ENCODE data around the gene LPP.

LPP gene

DNA sequence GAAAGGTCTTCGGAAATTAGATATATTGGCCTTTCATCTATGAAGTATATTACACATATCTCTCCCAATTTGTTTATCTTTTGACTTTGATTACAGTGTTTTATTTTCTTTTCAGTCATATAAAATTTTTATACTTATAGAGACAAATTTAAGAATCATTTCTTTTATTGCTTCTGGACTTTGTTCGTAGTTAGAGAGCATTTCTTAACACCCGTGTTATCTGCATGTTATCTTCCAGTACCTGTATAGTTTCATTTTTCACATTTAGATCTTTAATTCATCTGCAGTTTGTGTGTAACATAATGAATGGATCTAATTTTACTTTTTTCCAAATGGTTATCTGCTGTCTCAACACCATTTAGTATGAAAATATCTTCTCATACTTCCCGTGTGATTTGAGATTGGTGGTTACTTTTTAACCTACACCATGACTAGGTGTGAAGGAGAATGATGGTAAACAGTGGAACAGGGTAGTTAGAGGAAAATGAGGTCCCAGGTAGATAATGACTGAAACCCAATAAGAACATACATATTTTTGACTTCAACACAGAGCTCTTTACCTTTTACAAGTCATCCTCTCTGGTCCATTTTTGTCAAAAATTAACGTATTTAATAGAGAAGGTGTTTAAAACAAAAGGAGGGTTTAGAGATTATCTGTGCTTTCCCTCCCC, 99.3 kb downstream of the LPP start:
- no peak for DNase-seq (ENCODE audit: low spot score)

DNA sequence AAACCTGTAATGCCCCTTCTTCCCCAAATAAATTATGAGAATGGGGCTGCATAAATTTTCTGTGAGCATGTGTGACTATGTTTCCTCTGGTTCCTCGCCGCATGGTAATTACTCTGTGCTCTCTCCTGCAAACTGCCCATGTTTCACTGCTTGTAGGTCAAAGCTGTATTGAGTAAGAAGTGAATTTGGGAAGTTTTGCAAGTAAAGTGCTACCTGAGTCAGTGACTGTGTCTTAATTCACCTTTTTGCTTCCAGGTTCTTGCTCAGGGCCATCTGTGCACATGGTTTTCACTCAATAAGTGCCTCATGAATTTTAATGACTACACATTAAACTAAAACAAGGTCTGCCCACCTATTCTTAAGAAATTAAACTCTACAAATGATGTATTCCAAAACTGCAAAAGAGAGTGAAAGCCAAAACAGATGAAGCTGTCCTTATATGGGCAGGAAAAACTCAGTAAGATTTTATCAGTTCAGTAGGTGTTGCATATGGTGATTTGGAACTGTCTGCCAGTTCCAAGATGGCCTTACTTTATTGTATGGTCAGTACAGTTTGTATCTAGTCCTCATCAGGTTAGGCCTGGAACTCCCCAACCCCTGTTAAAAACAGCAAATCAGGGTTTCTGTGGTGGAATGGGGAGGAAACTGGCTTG, 100.0 kb downstream of the LPP start:
- DNase-seq (ENCODE audit: low spot score), result no peak

DNA sequence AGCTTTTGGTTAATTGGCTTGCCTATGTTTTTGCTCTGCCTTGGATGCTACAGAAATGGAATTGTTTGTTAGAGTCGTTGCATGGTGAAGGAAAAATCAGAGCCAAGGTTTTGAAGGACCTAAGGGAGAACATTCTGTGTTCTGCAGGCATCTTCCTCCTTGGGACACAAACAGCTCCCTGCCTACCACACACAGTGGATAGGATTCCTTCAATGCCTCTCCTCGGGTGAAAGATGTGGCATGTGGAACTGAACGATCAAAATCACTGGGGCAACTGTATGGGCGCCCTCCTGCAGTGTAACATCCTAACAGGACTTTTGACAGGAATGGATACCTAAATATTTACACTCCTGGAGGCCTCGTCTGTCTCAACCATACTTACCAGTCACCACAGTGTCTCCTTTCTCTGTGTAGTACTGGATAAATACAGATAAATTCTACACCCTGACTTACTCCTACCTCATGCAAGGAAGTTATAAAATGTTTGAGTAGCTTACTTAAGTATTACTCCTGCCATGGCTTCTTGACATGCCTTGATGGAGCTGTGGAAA, 100.6 kb downstream of the LPP start:
- DNase-seq (ENCODE audit: low spot score), result no peak

DNA sequence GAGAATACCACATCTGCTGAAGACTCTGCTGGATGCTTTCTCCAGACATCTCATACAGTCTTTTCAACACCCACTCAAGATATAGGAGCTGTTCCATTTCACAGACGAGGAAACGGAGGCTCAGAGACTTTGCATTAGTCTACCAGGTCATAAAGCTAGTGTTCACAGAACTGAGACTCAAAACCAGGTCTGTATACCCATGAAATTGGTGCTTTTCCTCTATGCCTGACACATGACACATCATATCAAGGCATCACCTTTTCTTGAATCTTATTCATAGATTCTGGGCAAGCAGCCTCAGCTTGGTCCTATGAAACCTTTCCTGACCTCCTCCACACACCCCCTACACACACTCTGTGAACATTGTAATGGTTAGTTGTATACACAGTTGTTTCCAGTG, 101.2 kb downstream of the LPP start:
- no peak for DNase-seq (ENCODE audit: low spot score)

DNA sequence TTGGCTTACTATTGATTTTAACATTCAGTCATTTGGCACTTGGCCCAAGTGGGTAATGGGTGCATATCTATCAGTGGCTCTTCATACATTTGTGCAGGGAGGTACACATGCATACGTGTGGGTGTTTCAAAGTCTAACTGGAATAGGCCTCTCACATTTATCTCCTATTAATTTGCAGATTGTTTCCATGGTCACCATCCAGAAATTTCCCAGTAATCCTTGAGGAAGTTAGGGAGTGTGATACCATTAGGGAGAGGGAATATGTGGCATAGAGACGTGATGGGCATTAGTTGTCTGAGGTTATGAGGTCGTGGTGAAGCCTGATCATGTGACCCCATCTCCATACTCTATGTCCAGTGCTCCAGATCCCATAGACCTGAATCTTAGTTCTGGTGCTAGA, 102.8 kb downstream of the LPP start:
- DNase-seq (ENCODE audit: low spot score), result no peak

DNA sequence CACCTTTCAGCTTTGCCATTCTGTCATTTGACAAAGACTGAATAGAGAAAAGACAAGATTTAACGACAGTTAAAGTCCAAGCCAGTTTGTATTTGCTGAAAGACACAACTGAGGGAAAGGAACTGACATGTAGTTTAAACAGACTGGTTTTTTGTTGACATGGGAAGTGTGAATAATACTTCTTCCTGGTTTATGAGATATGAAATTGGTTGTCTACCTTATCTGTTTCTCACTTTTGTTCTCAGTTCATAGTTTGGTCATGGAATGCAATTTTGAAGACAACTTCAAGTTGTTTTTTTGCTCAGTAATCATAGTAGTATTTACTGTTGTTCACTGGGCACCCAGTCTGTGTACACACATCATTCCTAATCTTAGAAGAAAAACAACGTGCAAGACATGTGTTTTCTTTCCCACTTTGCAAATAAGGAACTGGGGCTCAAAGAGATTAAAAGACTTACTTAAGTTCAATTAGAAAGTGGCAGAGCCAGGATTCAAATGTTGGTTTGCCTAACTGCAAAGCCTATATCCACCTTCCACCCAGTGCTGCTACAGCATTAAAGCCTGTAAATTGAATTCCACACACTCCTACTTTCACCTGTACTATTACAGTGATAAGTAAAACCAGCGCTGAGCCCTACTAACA, 103.5 kb downstream of the LPP start:
- DNase-seq (ENCODE audit: low spot score), result no peak

DNA sequence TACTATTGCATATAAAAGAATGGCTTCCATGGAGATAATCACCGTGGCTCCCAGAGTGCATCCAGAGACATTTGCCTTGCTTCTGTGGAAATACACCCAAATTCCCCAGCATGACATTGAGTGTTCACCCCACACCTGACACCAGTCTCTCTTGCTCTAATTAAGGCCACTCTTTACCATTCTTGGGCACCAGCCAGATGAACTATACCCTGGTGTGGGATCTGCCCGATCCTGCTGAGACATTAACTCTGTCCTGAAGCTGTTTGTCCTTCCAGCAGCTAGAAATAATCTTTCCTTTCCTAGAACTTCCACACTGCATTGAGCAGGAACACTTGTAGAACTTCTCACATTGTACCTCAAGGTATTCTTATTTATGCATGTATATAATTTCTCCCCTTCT, 105.2 kb downstream of the LPP start:
- no peak for DNase-seq (ENCODE audit: low spot score)

DNA sequence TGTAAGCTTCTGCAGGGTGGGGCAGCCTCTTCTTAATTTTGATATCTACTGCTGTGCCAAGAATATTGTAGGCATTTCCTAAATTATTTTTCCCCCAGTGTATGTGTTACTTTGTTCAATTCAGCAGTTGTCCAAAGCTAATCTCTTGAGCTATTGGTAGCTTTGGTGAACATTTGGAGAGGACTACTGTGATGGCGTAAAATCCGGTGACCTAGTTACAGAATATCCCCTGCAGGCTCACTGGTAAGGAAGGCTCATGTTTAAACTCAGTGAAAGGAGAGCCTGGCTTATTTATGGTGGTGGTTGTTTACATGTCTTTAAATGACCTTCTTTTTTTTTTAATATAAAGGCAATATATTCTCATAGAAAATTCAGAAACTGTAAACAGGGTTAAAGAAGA, 105.6 kb downstream of the LPP start:
- no peak for DNase-seq (ENCODE audit: low spot score)

DNA sequence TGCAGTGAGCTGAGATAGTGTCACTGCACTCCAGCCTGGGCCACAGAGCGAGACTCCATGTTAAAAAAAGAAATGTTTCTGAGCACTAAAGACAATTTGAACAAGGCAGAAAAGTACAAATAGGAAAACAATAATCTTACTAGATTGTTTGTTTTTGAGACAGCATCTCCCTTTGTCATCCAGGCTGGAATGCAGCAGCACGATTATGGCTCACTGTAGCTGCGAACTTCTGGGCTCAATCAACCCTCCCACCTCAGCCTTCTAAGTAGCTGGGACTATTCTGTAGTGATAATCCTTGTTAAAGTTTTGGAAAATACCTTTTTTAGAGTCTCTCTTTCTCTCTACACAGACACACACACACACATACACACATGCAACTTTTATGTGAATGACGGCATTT, 107.1 kb downstream of the LPP start:
- DNase-seq (ENCODE audit: low spot score), result no peak

DNA sequence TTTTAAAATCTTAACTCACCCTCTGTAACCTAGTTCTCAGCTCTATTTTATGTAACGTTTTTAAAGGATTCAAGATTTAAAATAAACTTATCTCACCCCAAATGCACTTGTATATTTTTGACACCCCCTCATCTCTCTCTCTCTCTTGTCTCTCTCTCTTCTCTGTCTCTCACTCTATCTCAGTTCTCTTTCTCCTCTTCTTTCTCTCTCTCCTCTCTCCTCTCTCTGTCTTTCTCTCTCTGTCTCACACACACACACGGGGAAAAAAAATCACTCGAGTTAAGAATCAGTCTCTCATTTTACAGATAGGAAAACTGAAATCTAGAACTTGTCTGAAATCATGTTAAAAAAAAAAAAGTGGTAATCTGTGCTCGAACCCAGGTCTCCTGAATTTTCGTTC, 108.5 kb downstream of the LPP start:
- DNase-seq (ENCODE audit: low spot score), result no peak

DNA sequence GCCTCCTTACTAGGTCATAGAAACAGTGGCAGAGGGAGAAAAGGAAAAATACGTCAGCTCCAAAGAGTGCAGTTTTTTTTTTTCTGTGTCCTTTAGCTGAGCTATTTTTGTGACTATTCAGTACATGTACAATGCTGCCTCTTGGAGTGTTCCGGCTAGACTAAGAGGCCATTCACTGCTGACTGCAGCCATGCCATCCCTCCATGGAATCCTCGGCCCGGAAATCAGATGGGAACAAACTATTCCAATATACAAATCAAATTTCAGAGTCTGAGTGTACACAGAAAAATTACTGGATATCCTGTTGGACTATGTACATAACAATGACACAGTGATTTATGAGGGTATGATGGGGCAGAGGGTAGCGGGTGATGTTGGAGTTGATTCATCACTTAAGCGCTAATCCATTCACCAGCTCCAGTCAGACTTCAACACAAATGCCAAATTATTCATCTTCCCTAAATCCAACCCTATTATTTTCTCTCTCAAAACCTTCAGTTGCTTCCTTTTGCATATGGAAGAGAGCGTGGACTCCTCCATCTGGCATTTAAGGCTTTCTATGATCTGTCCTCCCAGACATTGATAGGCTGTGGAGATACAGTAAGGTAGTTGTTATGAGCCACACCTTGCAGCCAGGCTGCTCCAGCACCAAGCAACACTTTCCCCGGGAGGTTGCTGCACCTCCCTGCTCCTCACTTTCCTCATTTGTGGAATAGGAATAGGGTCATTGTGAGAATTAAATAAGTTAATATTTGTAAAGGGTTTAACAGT, 109.1 kb downstream of the LPP start:
- DNase-seq (ENCODE audit: low spot score), result no peak

DNA sequence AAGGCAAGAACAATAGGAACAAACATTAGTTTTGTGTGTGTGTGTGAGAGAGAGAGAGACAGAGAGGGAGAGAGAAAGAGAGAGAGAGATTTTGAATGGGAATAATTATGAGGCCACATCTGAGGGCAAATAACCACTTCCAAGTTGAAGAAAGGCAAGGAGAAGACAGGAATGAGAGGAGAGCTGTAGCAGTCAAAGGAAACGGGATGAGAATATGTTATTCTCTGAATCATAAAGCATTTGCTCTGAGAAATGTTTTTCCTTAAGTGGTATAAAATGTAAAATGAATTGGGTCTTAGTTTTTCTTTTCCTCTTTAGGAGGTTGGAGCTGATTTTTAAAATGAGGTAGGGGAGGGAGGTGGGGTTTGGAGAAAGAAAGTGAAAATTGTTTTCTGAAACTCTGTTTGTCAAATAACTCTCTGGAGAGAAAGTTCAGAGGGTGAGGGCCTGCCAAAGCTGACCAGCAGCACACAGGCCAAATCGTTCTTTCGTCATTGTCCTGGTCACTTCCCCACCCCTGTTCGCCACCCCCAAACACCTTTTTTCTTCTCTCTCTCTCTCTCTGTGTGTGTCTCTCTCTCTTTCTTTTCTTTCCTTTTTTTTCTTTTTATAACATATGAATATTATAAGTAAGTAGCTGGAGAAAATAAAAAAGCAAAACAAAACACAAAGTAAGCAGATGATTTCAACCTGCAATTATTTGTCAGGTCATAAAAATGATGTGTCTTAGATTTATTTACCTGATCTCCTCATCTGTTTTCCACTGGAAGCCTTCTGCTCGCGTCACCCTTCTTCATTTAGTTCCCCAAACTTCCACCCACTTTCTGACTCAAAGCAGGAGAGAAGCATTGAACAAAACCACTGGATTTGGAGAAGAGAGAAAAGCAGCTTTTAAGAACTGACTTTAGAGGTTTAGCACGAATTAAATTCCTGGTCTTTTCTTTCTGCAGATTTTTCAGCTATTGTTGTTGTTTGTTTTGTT, 110.6 kb downstream of the LPP start:
- DNase-seq (ENCODE audit: low spot score), result no peak

DNA sequence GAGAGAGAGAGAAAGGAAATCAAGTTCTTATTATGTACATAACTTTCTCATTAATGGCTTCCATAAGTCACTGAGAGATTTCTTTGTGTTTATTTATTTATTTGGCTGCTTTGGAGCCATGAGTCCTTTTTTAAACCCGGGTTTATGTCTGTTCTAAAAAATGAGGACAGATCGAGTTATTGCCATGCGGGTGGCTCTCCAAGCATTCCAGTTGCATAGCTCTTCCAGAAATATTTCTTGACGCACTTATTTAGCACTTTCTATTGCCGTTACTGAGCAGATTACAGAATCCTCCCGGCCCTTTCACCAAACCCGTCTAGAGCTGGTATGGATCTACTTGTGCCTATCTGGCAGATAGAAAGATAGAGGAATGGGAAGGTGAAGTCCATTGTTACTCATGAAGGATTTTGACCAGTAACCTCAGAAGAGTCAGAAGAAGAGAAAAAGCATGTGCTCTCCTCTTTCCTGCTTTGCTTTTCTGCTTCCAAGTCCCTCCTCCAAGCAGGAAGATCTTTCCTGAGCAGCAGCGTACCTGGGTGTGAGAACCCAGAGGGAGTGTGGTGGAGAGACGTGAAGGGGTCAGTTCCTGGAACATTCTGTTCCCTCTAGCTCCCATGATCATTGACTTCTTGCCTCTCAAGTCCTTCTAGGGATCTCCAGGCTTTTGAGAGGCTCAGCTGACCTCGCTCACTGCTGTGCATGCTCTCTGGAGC, 112.8 kb downstream of the LPP start:
- DNase-seq (ENCODE audit: low spot score), result peak; percentile 54

DNA sequence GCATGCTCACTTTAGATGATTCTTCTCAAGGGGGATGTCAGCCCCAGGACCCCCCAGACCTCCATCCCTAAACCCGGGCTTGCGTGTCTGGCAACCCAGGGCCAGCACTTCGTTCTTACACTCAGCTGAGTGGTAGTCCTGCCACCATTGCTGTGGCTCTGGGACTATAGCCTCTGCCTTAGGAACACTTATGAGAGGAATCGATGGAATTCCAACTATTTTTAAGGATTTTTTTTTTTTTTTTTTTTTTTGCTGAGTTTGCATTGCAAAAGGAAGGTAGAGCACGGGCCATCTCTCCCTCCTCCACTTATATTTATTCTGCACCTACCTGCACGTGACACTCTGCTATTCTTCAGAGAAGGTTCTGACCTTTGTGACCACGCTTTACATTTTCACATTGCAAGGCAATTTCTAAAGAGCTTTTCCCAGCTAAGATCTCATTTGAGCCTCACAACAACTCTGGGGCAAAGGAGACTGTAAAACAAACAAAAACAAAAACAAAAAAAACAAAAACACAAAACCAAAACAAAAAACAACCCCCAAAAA, 113.9 kb downstream of the LPP start:
- no peak for DNase-seq (ENCODE audit: low spot score)

DNA sequence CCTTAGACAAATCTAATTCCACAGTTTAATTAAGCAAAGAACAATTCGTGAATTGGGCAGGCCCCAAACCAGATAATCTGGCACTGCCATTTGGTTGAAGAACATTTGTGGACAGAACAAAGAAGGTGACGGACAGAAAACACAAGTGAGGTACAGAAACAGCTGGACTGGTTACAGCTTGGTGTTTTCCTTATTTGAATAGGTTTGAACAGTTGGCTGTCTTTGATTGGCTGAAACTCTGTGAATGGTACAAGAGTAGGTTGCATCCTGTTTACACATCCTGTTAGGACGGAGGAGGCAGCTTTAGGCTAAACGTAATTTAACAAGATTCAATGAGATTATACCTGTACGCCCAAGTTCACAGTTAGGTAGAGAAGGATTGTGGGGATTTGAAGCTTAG, 114.4 kb downstream of the LPP start:
- no peak for DNase-seq (ENCODE audit: low spot score)

DNA sequence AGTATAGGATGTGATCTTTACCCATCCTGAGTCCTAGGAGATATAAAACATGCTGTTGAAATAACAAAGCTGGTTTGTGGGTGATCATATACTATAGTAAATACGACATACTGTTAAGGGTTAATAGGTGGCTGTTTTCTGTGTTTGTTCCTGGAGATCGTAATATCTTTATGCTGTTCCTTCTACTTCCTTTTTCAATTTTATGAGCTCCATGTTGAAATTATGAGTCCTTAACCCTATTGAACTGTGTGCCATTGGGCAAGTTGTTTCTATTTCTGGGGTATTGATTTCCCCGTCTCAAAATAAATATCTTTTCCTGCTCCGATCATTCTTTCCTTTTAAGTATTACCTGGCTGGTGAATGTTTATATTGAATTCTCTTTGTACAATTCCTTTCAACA, 115.1 kb downstream of the LPP start:
- no peak for DNase-seq (ENCODE audit: low spot score)

DNA sequence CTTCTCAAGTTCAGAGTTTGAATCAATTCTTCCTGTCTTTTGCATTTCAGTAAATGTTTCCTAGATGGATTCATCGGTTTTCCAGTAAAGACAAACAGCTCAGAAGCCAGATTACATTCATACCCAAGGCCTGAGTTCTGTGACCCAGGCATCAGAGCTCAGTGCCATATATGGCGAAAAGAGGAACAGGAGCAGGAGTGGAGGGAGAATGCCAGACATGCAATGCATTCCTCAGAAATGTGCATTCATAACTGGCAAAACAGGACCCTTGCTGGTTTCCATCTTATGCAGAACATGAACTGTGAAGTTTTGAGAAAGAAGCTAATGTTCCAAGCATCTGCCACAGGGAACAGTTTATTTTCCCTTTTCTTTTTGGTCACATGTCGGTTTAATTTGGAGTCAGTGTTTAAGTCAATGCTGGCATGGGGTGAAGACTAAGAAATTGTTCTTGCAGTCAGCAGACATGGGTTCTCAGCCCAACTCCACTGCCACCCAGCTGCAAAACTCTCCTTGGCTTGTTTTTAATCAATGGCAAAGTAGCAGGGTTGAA, 116.5 kb downstream of the LPP start:
- DNase-seq (ENCODE audit: low spot score), result peak; percentile 61

DNA sequence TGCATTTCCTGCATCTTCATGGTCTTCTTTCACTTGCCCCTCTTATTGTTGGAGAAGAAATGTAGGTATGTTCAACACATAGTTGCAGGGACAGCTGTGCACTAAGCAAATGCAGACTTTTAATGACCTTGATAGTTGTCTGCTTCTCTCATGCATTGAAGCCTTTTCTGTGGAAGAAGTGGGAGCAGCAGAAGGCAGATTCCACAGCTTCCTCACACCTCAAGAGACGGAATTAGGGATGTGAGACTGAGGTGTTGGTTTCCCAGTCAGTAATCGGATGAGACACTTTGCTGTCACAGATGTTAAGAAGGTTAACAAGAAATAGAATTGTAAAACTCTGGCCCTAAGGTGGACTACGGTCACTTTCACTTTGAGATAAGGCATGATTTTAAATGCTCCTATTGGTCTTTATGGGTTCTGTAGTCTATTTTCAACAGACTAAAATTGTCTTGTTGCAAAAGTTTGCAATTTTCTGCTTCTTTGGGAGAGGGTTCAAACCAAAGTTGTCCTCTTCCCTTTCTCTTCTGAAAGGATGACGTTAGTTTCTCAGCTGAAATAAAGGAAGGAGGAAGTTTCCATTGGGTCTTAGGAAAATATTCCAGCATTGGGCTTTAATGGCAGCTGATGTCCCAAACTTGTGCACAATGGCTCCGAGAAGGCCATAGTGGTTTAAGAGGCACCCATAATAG, 117.4 kb downstream of the LPP start:
- DNase-seq (ENCODE audit: low spot score), result no peak

Data from AG08396 (cell line).